Subcutaneous adipose tissue (tissue), 4 donors: ENCODE measurements around the gene ADCY5. TPM values are rescaled to one million over a fixed set of nuclear protein-coding genes. Genes with fewer than 3 reads are reported as not detected.

Experiments used
- CTCF ChIP-seq: fragments of 450-650 bp; IDR thresholded peaks from one replicate; pipeline ENCODE4 v1.5.1; 2016; ENCODE audit warnings: low read depth, mild to moderate bottlenecking, control low read depth, antibody characterized with exemption, moderate library complexity
- total RNA-seq, 4 donors: library from RNA; depleted of rRNA; stranded (reverse); fragments of >200 nt; gene quantifications; one replicate each; pipeline ENCODE4 v1.1.0, GENCODE V29; 2016

ADCY5 gene
- total RNA-seq, 4 donors from 2014 or later, result 16.1 to 52.2 (median 38.0) TPM

- no peak for TF ChIP-seq CTCF
These were observed 110.8 kb downstream of the ADCY5 start for GRCh38 chr3:123337948-123338619.

- no peak for TF ChIP-seq CTCF
These were observed 111.7 kb downstream of the ADCY5 start for GRCh38 chr3:123337226-123337625.

- TF ChIP-seq CTCF, result no peak
These were observed 112.4 kb downstream of the ADCY5 start for GRCh38 chr3:123336441-123336851.

- TF ChIP-seq CTCF, result no peak
These were observed 112.9 kb downstream of the ADCY5 start for GRCh38 chr3:123336001-123336400.

GRCh38 chr3:123335007-123335670, 113.8 kb downstream of the ADCY5 start:
- TF ChIP-seq CTCF, result no peak

- TF ChIP-seq CTCF, result no peak
These were observed 114.8 kb downstream of the ADCY5 start for GRCh38 chr3:123334056-123334455.

- no peak for TF ChIP-seq CTCF
These were observed 115.5 kb downstream of the ADCY5 start for GRCh38 chr3:123333401-123333800.
